Right lobe of liver (tissue), 4 donors: ENCODE measurements around the gene PRSS33.

Experiments
- POLR2A ChIP-seq: fragments of 450-650 bp; IDR thresholded peaks from one replicate; pipeline ENCODE4 v1.6.1; 2017; ENCODE audit warnings: antibody characterized with exemption, mild to moderate bottlenecking
- TF ChIP-seq, protein P1 (sequence below), 4 donors: fragments of 200-600 bp in 3 of 4; fragments of 450-650 bp in 1 of 4; IDR thresholded peaks; one replicate each; pipeline versions ENCODE4 v1.5.1 to v1.8.0; 2016 to 2022; ENCODE audit warnings: antibody characterized with exemption in 4 of 4, mild to moderate bottlenecking in 2 of 4
- donor health status: DM: no; HTN: no; CAD: no.
- donor health status: DM: no; HTN: no; CAD: no.
- donor health status: DM: no; HTN: yes; CAD: no.

DNA sequence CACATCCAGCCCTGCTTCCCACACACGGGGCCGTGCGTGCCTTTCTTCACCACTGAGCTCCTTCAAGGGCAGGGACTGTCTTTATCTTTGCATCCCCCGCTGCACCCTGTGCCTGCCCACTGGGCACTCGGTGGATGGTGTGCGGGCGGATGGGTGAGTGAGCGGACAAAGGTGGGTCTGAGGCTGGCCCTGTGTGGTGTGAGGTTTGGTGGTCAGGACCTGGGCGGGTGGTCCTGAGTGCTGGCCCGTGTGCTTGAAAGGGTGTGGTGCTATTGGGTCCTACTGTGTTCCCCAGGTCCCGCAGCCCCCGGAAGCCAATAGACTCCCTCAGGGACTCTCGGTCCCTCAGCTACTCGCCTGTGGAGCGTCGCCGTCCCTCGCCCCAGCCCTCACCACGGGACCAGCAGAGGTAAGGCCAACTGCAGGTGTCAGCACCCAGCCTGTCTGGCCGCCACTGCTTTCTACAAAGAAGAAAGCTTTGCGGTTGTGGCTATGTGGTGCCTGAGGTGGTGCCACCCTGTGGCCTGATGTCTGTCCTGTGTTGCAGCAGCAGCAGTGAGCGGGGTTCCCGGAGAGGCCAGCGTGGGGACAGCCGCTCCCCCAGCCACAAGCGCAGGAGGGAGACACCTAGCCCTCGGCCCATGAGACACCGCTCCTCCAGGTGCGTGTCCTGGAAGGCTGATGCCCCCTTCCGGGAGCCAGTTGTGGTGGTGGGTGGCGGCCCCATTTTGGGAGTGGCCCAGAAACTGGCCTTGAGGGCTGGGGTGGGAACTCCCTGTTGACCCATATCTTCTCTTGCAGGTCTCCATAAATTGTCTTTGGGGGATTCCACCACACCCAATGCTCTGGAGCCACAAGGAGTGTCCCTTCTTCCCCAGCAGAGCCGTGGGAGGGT, 17.1 kb downstream of the PRSS33 start:
- no peak for TF ChIP-seq POLR2A
- TF ChIP-seq, protein P1, sequence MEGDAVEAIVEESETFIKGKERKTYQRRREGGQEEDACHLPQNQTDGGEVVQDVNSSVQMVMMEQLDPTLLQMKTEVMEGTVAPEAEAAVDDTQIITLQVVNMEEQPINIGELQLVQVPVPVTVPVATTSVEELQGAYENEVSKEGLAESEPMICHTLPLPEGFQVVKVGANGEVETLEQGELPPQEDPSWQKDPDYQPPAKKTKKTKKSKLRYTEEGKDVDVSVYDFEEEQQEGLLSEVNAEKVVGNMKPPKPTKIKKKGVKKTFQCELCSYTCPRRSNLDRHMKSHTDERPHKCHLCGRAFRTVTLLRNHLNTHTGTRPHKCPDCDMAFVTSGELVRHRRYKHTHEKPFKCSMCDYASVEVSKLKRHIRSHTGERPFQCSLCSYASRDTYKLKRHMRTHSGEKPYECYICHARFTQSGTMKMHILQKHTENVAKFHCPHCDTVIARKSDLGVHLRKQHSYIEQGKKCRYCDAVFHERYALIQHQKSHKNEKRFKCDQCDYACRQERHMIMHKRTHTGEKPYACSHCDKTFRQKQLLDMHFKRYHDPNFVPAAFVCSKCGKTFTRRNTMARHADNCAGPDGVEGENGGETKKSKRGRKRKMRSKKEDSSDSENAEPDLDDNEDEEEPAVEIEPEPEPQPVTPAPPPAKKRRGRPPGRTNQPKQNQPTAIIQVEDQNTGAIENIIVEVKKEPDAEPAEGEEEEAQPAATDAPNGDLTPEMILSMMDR (IDR thresholded peaks at IDR 0.05), result peak in 1 of 4 donors; percentile 6
